Thyroid gland (tissue), 4 donors: ENCODE data around the gene ANKRD11.

Experiments
- POLR2A ChIP-seq, 2 donors: fragments of 450-650 bp; IDR thresholded peaks; one replicate each; pipeline ENCODE4 v1.6.1; 2017; ENCODE audit warnings: antibody characterized with exemption in 2 of 2, mild to moderate bottlenecking in 2 of 2, moderate library complexity in 1 of 2
- TF ChIP-seq, protein P1 (sequence below), 6 experiments: fragments of 200-600 bp in 3 of 6; fragments of 450-650 bp in 3 of 6; sonication (generic) in 3 of 6; IDR thresholded peaks; one replicate each; pipeline ENCODE4 v1.5.1; 2016 to 2019; ENCODE audit warnings: antibody characterized with exemption in 6 of 6, mild to moderate bottlenecking in 2 of 6, inconsistent platforms in 1 of 6, moderate library complexity in 1 of 6

DNA sequence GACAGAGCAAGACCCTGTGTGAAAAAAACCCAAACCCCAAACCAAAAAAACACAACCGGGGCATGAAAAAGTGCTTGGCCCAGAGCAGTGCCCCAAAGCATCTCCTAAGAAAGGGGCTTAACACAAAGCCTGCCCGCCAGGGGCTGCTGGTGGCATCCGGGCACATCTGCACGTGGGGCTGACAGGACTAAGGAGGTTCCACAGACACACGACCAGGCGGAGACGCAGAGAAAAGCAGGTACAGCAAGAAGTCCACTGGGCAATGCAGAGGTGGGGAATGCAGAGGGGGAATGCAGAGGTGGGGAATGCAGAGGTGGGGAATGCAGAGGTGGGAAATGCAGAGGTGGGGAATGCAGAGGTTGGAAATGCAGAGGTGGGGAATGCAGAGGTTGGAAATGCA, 163.6 kb downstream of the ANKRD11 start:
- TF ChIP-seq, protein P1, sequence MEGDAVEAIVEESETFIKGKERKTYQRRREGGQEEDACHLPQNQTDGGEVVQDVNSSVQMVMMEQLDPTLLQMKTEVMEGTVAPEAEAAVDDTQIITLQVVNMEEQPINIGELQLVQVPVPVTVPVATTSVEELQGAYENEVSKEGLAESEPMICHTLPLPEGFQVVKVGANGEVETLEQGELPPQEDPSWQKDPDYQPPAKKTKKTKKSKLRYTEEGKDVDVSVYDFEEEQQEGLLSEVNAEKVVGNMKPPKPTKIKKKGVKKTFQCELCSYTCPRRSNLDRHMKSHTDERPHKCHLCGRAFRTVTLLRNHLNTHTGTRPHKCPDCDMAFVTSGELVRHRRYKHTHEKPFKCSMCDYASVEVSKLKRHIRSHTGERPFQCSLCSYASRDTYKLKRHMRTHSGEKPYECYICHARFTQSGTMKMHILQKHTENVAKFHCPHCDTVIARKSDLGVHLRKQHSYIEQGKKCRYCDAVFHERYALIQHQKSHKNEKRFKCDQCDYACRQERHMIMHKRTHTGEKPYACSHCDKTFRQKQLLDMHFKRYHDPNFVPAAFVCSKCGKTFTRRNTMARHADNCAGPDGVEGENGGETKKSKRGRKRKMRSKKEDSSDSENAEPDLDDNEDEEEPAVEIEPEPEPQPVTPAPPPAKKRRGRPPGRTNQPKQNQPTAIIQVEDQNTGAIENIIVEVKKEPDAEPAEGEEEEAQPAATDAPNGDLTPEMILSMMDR (IDR thresholded peaks at IDR 0.05): no peak
- no peak for TF ChIP-seq POLR2A (IDR thresholded peaks at IDR 0.05)
